T-helper 2 cell treated with Interferon-gamma antibody and Interleukin-4, amounts not matched to agents 5 μg/mL and 100 μg/mL, for 36 hours (primary cell): ENCODE measurements around the gene FHIP1B.

Experiments
- DNase-seq: peaks from one replicate; pipeline ENCODE4 v3.0.0; 2021; ENCODE audit warnings: low spot score
- H3K27ac Mint-ChIP-seq: one replicate; pipeline ENCODE4 v1.8.0; 2021; ENCODE audit warnings: mild to moderate bottlenecking, mixed read lengths
- H3K27me3 Mint-ChIP-seq: one replicate; pipeline ENCODE4 v1.8.0; 2021; ENCODE audit warnings: low read depth, mixed read lengths
- H3K36me3 Mint-ChIP-seq: one replicate; pipeline ENCODE4 v1.8.0; 2021; ENCODE audit warnings: low read depth, mixed read lengths
- H3K4me1 Mint-ChIP-seq: one replicate; pipeline ENCODE4 v1.8.0; 2021; ENCODE audit warnings: low read depth, mixed read lengths
- H3K4me3 Mint-ChIP-seq: one replicate; pipeline ENCODE4 v1.8.0; 2022; ENCODE audit warnings: mild to moderate bottlenecking, moderate library complexity, mixed read lengths
- H3K9me3 Mint-ChIP-seq: one replicate; pipeline ENCODE4 v1.8.0; 2021; ENCODE audit warnings: mixed read lengths

FHIP1B gene

DNA sequence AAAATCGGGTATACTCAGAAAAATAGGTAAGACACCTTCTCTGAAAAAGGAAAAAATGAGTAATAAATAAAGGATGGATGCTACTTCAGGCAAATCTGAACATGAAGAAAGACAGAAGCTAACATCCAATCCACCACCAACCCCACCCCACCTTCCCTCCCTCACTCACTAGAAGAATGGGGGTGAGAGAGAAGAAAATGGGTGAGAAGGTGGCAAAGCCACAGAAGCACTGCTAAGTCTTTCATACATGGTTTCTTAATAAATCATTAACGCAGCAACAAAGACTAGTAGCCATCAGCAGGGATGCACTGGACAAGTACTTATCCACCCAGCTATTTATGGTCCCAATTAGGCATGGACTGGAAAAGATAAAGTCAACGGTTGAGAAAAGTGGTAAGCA, 5.9 kb downstream of the FHIP1B start:
- H3K4me1 Mint-ChIP-seq: peaks cover 33% of the 10 kb centered on the region
- no peak for DNase-seq

DNA sequence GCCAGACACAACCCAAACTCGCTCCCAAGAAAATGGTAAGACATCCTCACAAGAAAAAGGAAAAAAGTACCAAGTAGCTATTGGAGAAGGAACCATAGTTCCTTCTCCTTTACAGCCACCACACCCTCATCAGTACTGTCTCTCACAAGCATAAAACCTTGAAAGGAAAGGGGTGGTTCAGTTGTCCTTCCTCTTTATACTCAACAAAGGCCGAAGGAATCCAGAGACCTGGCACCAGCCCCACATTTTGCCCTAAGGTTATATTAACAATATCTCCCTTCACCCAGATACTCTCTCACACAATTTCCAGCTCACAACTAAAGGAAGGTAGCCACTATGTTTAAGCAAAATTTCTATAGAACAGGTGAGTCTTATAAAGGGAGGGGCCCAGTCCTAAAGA, 8.5 kb downstream of the FHIP1B start:
- Mint-ChIP-seq H3K9me3 (no peaks in the 10 kb centered on the region), H3K27ac (no peak overlapping the region), H3K36me3 (peaks cover 24% of the 10 kb centered on the region), H3K27me3 (no peaks in the 10 kb centered on the region), H3K4me1 (peaks cover 26% of the 10 kb centered on the region), H3K4me3 (no peak overlapping the region)
- DNase-seq: no peak

More for the DNA sequence above, 5.9 kb downstream of the FHIP1B start:
- Mint-ChIP-seq H3K27ac (no peak overlapping the region), H3K4me3 (no peak overlapping the region), H3K36me3 (peaks cover 5% of the 10 kb centered on the region), H3K27me3 (no peaks in the 10 kb centered on the region), H3K9me3 (no peaks in the 10 kb centered on the region)

DNA sequence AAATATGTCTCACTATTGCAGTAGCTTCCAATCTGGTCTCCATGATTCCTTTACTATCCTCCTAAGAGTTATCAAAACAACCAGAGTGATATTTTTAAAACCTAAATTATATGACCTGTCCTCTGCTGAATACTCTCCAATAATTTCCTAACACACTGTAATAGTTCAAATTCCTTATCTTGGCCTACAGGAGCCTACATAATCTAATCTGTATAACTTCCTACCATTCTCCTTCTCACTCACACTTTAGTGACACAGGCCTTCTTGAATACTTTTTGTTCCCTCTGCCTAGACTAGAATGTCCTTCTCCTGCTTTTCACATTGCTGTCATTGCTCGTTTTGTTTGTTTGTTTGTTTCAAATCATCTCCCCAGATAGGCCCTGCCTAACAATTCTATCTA, 9.4 kb downstream of the FHIP1B start:
- DNase-seq: no peak
- peaks cover 17% of the 10 kb centered on the region for H3K4me1 Mint-ChIP-seq
- no peak overlapping the region for H3K4me3 Mint-ChIP-seq
- no peaks in the 10 kb centered on the region for H3K9me3 Mint-ChIP-seq
- H3K27me3 Mint-ChIP-seq: no peaks in the 10 kb centered on the region
- H3K36me3 Mint-ChIP-seq: peaks cover 25% of the 10 kb centered on the region
- no peak overlapping the region for H3K27ac Mint-ChIP-seq

DNA sequence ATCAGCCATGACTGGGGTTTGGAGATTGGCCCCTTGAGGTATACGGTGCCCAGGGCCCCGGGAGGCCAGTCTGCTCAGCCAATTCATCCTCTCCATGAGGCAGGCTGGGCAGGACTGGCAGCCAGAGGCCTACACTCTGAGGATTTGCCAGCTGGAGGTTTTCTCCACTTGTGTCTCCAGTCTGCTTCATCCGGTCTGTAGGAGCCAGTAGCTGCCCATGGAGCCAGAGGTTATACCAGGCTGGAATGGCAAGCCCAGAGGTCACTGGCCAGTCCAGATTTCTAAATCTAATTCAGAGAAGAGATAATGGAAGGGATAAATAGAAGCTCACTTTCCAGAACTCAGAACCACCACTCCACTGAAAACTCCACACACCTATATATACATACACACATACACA, 10.0 kb downstream of the FHIP1B start:
- Mint-ChIP-seq H3K36me3 (peaks cover 27% of the 10 kb centered on the region), H3K4me1 (peaks cover 13% of the 10 kb centered on the region), H3K4me3 (no peak overlapping the region), H3K27ac (no peak overlapping the region), H3K9me3 (no peaks in the 10 kb centered on the region), H3K27me3 (no peaks in the 10 kb centered on the region)
- DNase-seq: no peak

DNA sequence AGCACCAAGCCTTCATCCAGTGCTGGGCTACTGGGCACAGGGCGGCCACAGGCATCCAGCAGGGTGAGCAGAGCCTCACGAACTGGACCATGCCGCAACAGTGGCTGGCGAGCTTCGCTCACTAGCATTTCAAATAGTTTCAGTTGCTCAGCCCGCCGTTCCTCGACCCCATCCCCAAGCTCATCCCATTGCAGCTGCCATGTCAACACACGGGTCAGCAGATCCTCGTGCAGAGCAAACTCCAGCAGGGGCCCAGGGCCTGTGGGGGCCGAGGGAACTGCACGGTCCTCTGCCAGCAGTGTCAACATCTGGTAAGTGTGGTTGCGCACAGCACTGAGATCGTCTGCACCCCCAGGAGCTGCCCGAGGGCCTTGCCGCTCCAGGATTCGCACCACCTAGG, 10.6 kb downstream of the FHIP1B start:
- DNase-seq: no peak
- Mint-ChIP-seq H3K4me3 (no peak overlapping the region), H3K36me3 (peaks cover 27% of the 10 kb centered on the region), H3K9me3 (no peaks in the 10 kb centered on the region), H3K27ac (no peak overlapping the region), H3K4me1 (peaks cover 12% of the 10 kb centered on the region), H3K27me3 (no peaks in the 10 kb centered on the region)

GRCh38 chr11:6219359-6219758, 15.1 kb downstream of the FHIP1B start:
- no peaks in the 10 kb centered on the region for H3K27me3 Mint-ChIP-seq
- H3K4me3 Mint-ChIP-seq: no peak overlapping the region
- no peak overlapping the region for H3K27ac Mint-ChIP-seq
- peaks cover 33% of the 10 kb centered on the region for H3K36me3 Mint-ChIP-seq
- no peaks in the 10 kb centered on the region for H3K9me3 Mint-ChIP-seq
- peaks cover 4% of the 10 kb centered on the region for H3K4me1 Mint-ChIP-seq
- no peak for DNase-seq

DNA sequence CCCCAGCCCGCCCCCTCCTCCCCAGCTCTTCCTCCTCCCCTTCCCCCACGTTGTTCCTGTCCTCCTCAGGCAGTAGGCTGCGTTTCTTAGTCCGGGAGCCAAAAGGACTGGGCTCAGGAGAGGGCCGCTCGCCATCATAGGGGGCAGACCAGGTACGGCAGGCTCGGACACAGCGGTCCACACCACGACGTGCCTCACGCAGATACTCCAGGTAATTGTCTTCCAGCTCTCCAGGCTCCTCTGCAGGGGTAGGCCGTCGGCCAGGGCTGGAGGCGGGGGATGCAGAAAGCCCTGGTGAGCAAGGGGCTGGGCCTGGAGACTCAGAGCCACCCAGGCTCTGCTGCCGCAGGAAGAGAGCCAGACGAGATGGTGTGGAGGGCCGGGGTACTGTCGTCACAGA, 16.7 kb downstream of the FHIP1B start:
- Mint-ChIP-seq H3K4me3 (no peak overlapping the region), H3K27ac (no peak overlapping the region), H3K27me3 (no peaks in the 10 kb centered on the region), H3K36me3 (peaks cover 27% of the 10 kb centered on the region), H3K4me1 (peaks cover 4% of the 10 kb centered on the region), H3K9me3 (no peaks in the 10 kb centered on the region)
- DNase-seq: no peak

GRCh38 chr11:6216501-6216900, 17.9 kb downstream of the FHIP1B start:
- Mint-ChIP-seq H3K4me3 (no peak overlapping the region), H3K9me3 (no peaks in the 10 kb centered on the region), H3K27me3 (no peaks in the 10 kb centered on the region), H3K36me3 (peaks cover 15% of the 10 kb centered on the region), H3K27ac (no peak overlapping the region), H3K4me1 (peaks cover 4% of the 10 kb centered on the region)
- DNase-seq: no peak

DNA sequence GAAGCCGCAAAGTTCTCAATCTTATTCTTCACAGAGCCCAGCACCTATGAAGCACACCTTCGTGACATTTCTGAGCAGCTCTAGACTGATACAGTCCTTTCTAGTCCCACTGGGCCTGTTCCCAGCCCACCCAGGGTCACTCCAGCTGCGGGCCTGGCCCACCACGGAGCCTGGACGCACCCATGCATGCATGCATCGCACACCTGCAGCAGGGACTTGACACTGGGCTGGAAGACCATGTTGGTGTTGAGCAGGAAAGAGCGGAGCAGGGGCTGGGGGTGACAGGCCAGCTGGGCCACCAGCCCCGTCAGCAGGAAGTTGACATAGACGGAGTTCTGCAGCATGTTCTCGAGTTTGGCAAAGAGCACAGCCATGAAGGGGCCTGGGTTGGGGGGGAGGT, 19.9 kb downstream of the FHIP1B start:
- Mint-ChIP-seq H3K36me3 (peaks cover 10% of the 10 kb centered on the region), H3K9me3 (no peaks in the 10 kb centered on the region), H3K27ac (no peak overlapping the region), H3K4me1 (peaks cover 2% of the 10 kb centered on the region), H3K4me3 (no peak overlapping the region), H3K27me3 (no peaks in the 10 kb centered on the region)
- DNase-seq: no peak

DNA sequence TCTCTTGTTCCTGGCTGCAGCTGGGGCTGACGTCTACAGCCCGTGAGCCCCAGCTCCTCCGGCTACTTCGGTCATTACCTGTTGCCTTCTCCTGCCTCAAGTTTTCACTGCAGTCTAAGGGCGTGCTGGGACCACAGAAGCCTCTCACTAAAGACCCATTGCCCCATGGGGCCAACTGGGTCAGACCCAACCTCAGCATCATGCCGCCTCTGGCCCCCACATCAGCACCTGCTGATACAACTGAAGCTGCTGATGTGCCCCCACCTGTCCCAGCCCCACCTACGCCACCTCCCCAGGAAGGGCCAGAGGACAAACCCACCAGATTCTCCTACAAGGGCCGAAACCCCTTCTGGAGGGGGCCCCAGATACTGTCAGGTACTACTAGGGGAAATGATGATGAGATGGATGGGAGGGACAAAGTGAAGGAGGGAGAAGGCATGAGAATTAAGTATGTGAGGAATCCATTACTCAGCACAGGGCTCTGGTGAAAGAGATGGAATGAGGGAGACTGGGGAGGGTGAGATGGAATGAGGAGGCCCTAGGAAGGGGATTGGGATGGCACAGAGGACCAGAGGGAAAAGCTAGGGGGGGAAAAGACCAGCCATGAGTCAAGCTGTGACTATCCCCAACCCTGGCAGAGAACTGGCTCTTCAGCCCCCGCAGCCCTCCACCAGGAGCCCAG, 24.0 kb downstream of the FHIP1B start:
- Mint-ChIP-seq H3K27ac (no peak overlapping the region), H3K4me3 (no peak overlapping the region), H3K4me1 (no peaks in the 10 kb centered on the region), H3K9me3 (no peaks in the 10 kb centered on the region), H3K27me3 (no peaks in the 10 kb centered on the region), H3K36me3 (peaks cover 3% of the 10 kb centered on the region)
- DNase-seq: no peak

GRCh38 chr11:6209801-6210200, 24.6 kb downstream of the FHIP1B start:
- no peak overlapping the region for H3K27ac Mint-ChIP-seq
- H3K4me3 Mint-ChIP-seq: no peak overlapping the region
- DNase-seq: no peak
- H3K36me3 Mint-ChIP-seq: peaks cover 3% of the 10 kb centered on the region
- H3K27me3 Mint-ChIP-seq: no peaks in the 10 kb centered on the region
- no peaks in the 10 kb centered on the region for H3K4me1 Mint-ChIP-seq
- no peaks in the 10 kb centered on the region for H3K9me3 Mint-ChIP-seq

GRCh38 chr11:6206456-6207180, 27.8 kb downstream of the FHIP1B start:
- H3K27ac Mint-ChIP-seq: no peak overlapping the region
- H3K36me3 Mint-ChIP-seq: peaks cover 6% of the 10 kb centered on the region
- H3K9me3 Mint-ChIP-seq: no peaks in the 10 kb centered on the region
- H3K4me1 Mint-ChIP-seq: peaks cover 17% of the 10 kb centered on the region
- no peak for DNase-seq
- no peaks in the 10 kb centered on the region for H3K27me3 Mint-ChIP-seq
- no peak overlapping the region for H3K4me3 Mint-ChIP-seq

DNA sequence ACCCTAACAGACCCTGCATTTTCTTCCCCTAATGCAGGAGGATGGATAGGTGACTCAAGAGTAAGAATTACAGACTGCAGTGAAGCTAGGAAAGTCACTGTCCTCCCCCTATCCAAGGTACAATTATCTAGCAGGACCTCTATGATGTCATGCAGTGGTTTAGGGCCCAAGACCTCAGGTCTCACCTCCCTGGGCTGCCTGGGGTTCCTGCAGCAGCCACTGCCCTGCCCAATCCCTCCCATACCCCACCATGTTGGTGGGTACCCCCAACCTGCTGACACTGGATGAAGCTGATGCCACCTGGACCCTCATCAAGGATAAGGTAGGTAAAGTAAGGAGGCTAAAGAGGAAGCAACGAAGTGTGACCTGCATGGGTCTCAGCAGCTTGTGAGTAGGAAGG, 29.1 kb downstream of the FHIP1B start, which contains the start of gene C11orf42:
C11orf42 (plus strand) TSS at position 192 of the 400 bp plus-strand sequence; CDS start at position 251, 59 bp downstream.
- no peak for DNase-seq
- Mint-ChIP-seq H3K27me3 (no peaks in the 10 kb centered on the region), H3K4me3 (no peak within 1 kb of the TSS), H3K9me3 (no peaks in the 10 kb centered on the region), H3K4me1 (peaks cover 26% of the 10 kb centered on the region), H3K36me3 (peaks cover 6% of the 10 kb centered on the region), H3K27ac (no peak within 1 kb of the TSS)

- Mint-ChIP-seq H3K4me1 (peaks cover 26% of the 10 kb centered on the region), H3K9me3 (no peaks in the 10 kb centered on the region), H3K27ac (no peak overlapping the region), H3K27me3 (no peaks in the 10 kb centered on the region), H3K36me3 (peaks cover 6% of the 10 kb centered on the region), H3K4me3 (no peak overlapping the region)
- DNase-seq: no peak
These were observed 29.7 kb downstream of the FHIP1B start for GRCh38 chr11:6204706-6205105.
